Vagina (tissue), 2 donors: Measurements from ENCODE around the gene R3HDM2. TPM values are rescaled to one million over a fixed set of nuclear protein-coding genes. Genes with fewer than 3 reads are reported as not detected.

ENCODE experiments used
- DNase-seq, 2 donors: peaks; one replicate each; pipeline ENCODE4 v3.0.0-alpha.2; 2017; ENCODE audit errors: extremely low spot score in 2 of 2
- H3K27ac ChIP-seq: fragments of 200-600 bp; sonication (generic); one replicate; pipeline ENCODE4 v1.5.1; 2019
- H3K27me3 ChIP-seq: fragments of 200-600 bp; sonication (generic); one replicate; pipeline ENCODE4 v1.5.1; 2019
- H3K36me3 ChIP-seq, 2 donors: fragments of 200-600 bp; sonication (generic); one replicate each; pipeline ENCODE4 v1.5.1; 2017 to 2019
- H3K4me1 ChIP-seq: fragments of 200-600 bp; sonication (generic); one replicate; pipeline ENCODE4 v1.5.1; 2019
- H3K4me3 ChIP-seq, 2 donors: fragments of 200-600 bp; sonication (generic); 1 replicate in 1 of 2; 2 replicates in 1 of 2; pipeline ENCODE4 v1.5.1; 2016 to 2019
- H3K9me3 ChIP-seq: fragments of 200-600 bp; sonication (generic); one replicate; pipeline ENCODE4 v1.5.1; 2019
- CTCF ChIP-seq, 3 experiments: fragments of 450-650 bp in 2 of 3; fragments of 200-600 bp in 1 of 3; sonication (generic) in 1 of 3; IDR thresholded peaks; one replicate each; pipeline ENCODE4 v1.5.1; 2017 to 2019; ENCODE audit warnings: antibody characterized with exemption in 3 of 3, mild to moderate bottlenecking in 2 of 3, moderate library complexity in 2 of 3
- POLR2A ChIP-seq, 2 donors: fragments of 450-650 bp; IDR thresholded peaks; one replicate each; pipeline ENCODE4 v1.6.1; 2017; ENCODE audit warnings: antibody characterized with exemption in 2 of 2, mild to moderate bottlenecking in 2 of 2, moderate library complexity in 2 of 2
- POLR2AphosphoS5 ChIP-seq, 2 donors: sonication (generic); formaldehyde crosslinking; IDR thresholded peaks; one replicate each; pipeline ENCODE4 v1.9.0; 2017; ENCODE audit warnings: antibody characterized with exemption in 2 of 2, mild to moderate bottlenecking in 2 of 2, low read depth in 1 of 2; ENCODE audit not compliant: insufficient read depth in 1 of 2
- intact Hi-C: fragments of 100-400 bp; cut with DNase I; formaldehyde crosslinking; loops from one replicate; pipeline ENCODE4 v1.15.1; 2023
- total RNA-seq: library from RNA; depleted of rRNA; stranded (reverse); fragments of >200 nt; gene quantifications from one replicate; pipeline ENCODE4 v1.2.3, GENCODE V29; 2016

The R3HDM2 gene
- total RNA-seq, 1 donor from 2014 or later: 44.2 TPM

GRCh38 chr12:57474430-57474829 is 43.6 kb upstream of the R3HDM2 start:
- Histone ChIP-seq H3K4me1 (peaks cover 18% of the 10 kb centered on the region), H3K36me3 (no peaks in the 10 kb centered on the region), H3K27ac (no peak overlapping the region), H3K27me3 (peaks cover 12% of the 10 kb centered on the region), H3K9me3 (no peaks in the 10 kb centered on the region), H3K4me3 (no peak overlapping the region)
- TF ChIP-seq POLR2AphosphoS5 (IDR thresholded peaks at IDR 0.05; ENCODE audit: insufficient read depth in 1 of 2, low read depth in 1 of 2): no peak
- TF ChIP-seq POLR2A (IDR thresholded peaks at IDR 0.05): no peak
- TF ChIP-seq CTCF (IDR thresholded peaks at IDR 0.05): no peak
- DNase-seq: no peak
- intact Hi-C loops: no loop called here

- peaks cover 12% of the 10 kb centered on the region for H3K27me3 ChIP-seq
Observed at GRCh38 chr12:57473886-57474285, 43.0 kb upstream of the R3HDM2 start.

GRCh38 chr12:57473392-57473791 is 42.5 kb upstream of the R3HDM2 start:
- no peaks in the 10 kb centered on the region for H3K9me3 ChIP-seq
- DNase-seq: no peak
- intact Hi-C loops: no loop called here
- TF ChIP-seq POLR2A (IDR thresholded peaks at IDR 0.05) (no peak), POLR2AphosphoS5 (IDR thresholded peaks at IDR 0.05; ENCODE audit: insufficient read depth in 1 of 2, low read depth in 1 of 2) (no peak), CTCF (IDR thresholded peaks at IDR 0.05) (no peak)
- peaks cover 12% of the 10 kb centered on the region for H3K27me3 ChIP-seq
- H3K27ac ChIP-seq: no peak overlapping the region
- H3K4me1 ChIP-seq: peaks cover 18% of the 10 kb centered on the region
- H3K36me3 ChIP-seq: no peaks in the 10 kb centered on the region
- H3K4me3 ChIP-seq: no peak overlapping the region

More at GRCh38 chr12:57473886-57474285, 43.0 kb upstream of the R3HDM2 start:
- Histone ChIP-seq H3K9me3 (no peaks in the 10 kb centered on the region), H3K27ac (no peak overlapping the region), H3K4me3 (no peak overlapping the region), H3K36me3 (no peaks in the 10 kb centered on the region), H3K4me1 (peaks cover 18% of the 10 kb centered on the region)
- intact Hi-C loops: no loop called here
- no peak for TF ChIP-seq CTCF (IDR thresholded peaks at IDR 0.05)
- no peak for TF ChIP-seq POLR2AphosphoS5 (IDR thresholded peaks at IDR 0.05; ENCODE audit: insufficient read depth in 1 of 2, low read depth in 1 of 2)
- no peak for TF ChIP-seq POLR2A (IDR thresholded peaks at IDR 0.05)
- DNase-seq: no peak

GRCh38 chr12:57472391-57472790 is 41.5 kb upstream of the R3HDM2 start:
- Histone ChIP-seq H3K9me3 (no peaks in the 10 kb centered on the region), H3K4me3 (no peak overlapping the region), H3K4me1 (peaks cover 18% of the 10 kb centered on the region), H3K36me3 (no peaks in the 10 kb centered on the region), H3K27me3 (peaks cover 12% of the 10 kb centered on the region), H3K27ac (no peak overlapping the region)
- intact Hi-C loops: no loop called here
- TF ChIP-seq CTCF (IDR thresholded peaks at IDR 0.05) (no peak), POLR2A (IDR thresholded peaks at IDR 0.05) (no peak), POLR2AphosphoS5 (IDR thresholded peaks at IDR 0.05; ENCODE audit: insufficient read depth in 1 of 2, low read depth in 1 of 2) (no peak)
- DNase-seq: no peak

- Histone ChIP-seq H3K4me1 (peaks cover 18% of the 10 kb centered on the region), H3K27me3 (peaks cover 12% of the 10 kb centered on the region), H3K27ac (no peak overlapping the region), H3K4me3 (no peak overlapping the region), H3K36me3 (no peaks in the 10 kb centered on the region), H3K9me3 (no peaks in the 10 kb centered on the region)
- TF ChIP-seq POLR2AphosphoS5 (IDR thresholded peaks at IDR 0.05; ENCODE audit: insufficient read depth in 1 of 2, low read depth in 1 of 2) (no peak), CTCF (IDR thresholded peaks at IDR 0.05) (no peak), POLR2A (IDR thresholded peaks at IDR 0.05) (no peak)
- DNase-seq: no peak
- intact Hi-C loops: no loop called here
Observed at GRCh38 chr12:57471661-57472060, 40.8 kb upstream of the R3HDM2 start.
